HepG2 (cell line): ENCODE results near the gene RPS6KL1. TPM values are rescaled to one million over a fixed set of nuclear protein-coding genes. Genes with fewer than 3 reads are reported as not detected.

ENCODE experiments used
- AGO1 ChIP-seq: fragments of 200-400 bp; formaldehyde crosslinking; IDR thresholded peaks from 2 replicates; pipeline ENCODE4 v1.6.1; 2017; ENCODE audit warnings: mild to moderate bottlenecking, low read depth, low read length, moderate library complexity; ENCODE audit not compliant: poor library complexity, severe bottlenecking
- CHD4 ChIP-seq: fragments of 200-600 bp; sonication (generic); IDR thresholded peaks from 2 replicates; pipeline ENCODE4 v1.7.0; 2017; ENCODE audit warnings: mild to moderate bottlenecking, low read length, borderline replicate concordance
- CSRNP2 ChIP-seq: sonication (generic); formaldehyde crosslinking; conservative IDR thresholded peaks from 2 replicates; pipeline ENCODE4 v1.8.0; 2022; ENCODE audit warnings: low read depth, missing genetic modification reagents
- DR1 ChIP-seq: sonication (generic); formaldehyde crosslinking; IDR thresholded peaks from 2 replicates; pipeline ENCODE4 v1.8.0; 2021; ENCODE audit warnings: mild to moderate bottlenecking, missing genetic modification reagents, inconsistent platforms
- FOXA1 ChIP-seq, 2 experiments: fragments of 450-650 bp in 1 of 2; sonication (generic) in 1 of 2; formaldehyde crosslinking in 1 of 2; IDR thresholded peaks; 2 replicates each; pipeline versions ENCODE4 v1.4.0 to v1.6.1; 2016 to 2020; ENCODE audit warnings: missing genetic modification reagents in 1 of 2
- FOXK2 ChIP-seq: fragments of 450-650 bp; IDR thresholded peaks from 2 replicates; pipeline ENCODE4 v1.6.1; 2016
- HIVEP1 ChIP-seq: sonication (generic); formaldehyde crosslinking; IDR thresholded peaks from 2 replicates; pipeline ENCODE4 v1.4.0; 2020; ENCODE audit warnings: mild to moderate bottlenecking, missing genetic modification reagents
- HNRNPH1 ChIP-seq: fragments of 200-400 bp; formaldehyde crosslinking; optimal IDR thresholded peaks from 2 replicates; pipeline ENCODE3; 2017; ENCODE audit warnings: mild to moderate bottlenecking, low read depth, low read length
- KAT8 ChIP-seq: IDR thresholded peaks from 2 replicates; pipeline ENCODE4 v1.6.1; 2016; ENCODE audit warnings: missing genetic modification reagents, missing compliant biosample characterization
- KMT2B ChIP-seq: IDR thresholded peaks from 2 replicates; pipeline ENCODE4 v1.6.1; 2016; ENCODE audit warnings: missing genetic modification reagents, missing compliant biosample characterization
- NCOA2 ChIP-seq: sonication (generic); formaldehyde crosslinking; IDR thresholded peaks from 2 replicates; pipeline ENCODE4 v1.8.0; 2022; ENCODE audit warnings: inconsistent platforms
- NCOA5 ChIP-seq: sonication (generic); formaldehyde crosslinking; IDR thresholded peaks from 2 replicates; pipeline ENCODE4 v1.4.0; 2020; ENCODE audit warnings: missing genetic modification reagents
- NR1H2 ChIP-seq: sonication (generic); formaldehyde crosslinking; IDR thresholded peaks from 2 replicates; pipeline ENCODE4 v1.8.1; 2022; ENCODE audit warnings: low read depth, missing genetic modification reagents, borderline replicate concordance
- NR2C2 ChIP-seq: sonication (generic); formaldehyde crosslinking; IDR thresholded peaks from 2 replicates; pipeline ENCODE4 v1.4.0; 2020; ENCODE audit warnings: missing genetic modification reagents, mild to moderate bottlenecking, moderate library complexity, borderline replicate concordance
- PHF20 ChIP-seq: sonication (generic); formaldehyde crosslinking; IDR thresholded peaks from 2 replicates; pipeline ENCODE4 v1.5.0; 2020; ENCODE audit warnings: mild to moderate bottlenecking, missing genetic modification reagents
- PHF21A ChIP-seq: sonication (generic); formaldehyde crosslinking; IDR thresholded peaks from 2 replicates; pipeline ENCODE4 v1.5.0; 2020; ENCODE audit warnings: mild to moderate bottlenecking, missing genetic modification reagents
- RELA ChIP-seq: sonication (generic); formaldehyde crosslinking; IDR thresholded peaks from 2 replicates; pipeline ENCODE4 v1.4.0; 2020; ENCODE audit warnings: missing genetic modification reagents
- SMARCE1 ChIP-seq: fragments of 450-650 bp; IDR thresholded peaks from 2 replicates; pipeline ENCODE4 v1.6.1; 2017; ENCODE audit warnings: borderline replicate concordance
- TRIM24 ChIP-seq: sonication (generic); formaldehyde crosslinking; IDR thresholded peaks from 2 replicates; pipeline ENCODE4 v1.8.0; 2022; ENCODE audit warnings: mild to moderate bottlenecking, missing genetic modification reagents
- ZBTB43 ChIP-seq: sonication (generic); formaldehyde crosslinking; conservative IDR thresholded peaks from 2 replicates; pipeline ENCODE4 v1.4.0; 2020; ENCODE audit warnings: missing genetic modification reagents
- ZFX ChIP-seq: sonication (generic); formaldehyde crosslinking; IDR thresholded peaks from 2 replicates; pipeline ENCODE4 v1.4.0; 2020; ENCODE audit warnings: mild to moderate bottlenecking, low read depth, missing genetic modification reagents, moderate library complexity
- ZNF468 ChIP-seq: sonication (generic); formaldehyde crosslinking; IDR thresholded peaks from 2 replicates; pipeline ENCODE4 v1.8.0; 2022; ENCODE audit warnings: mild to moderate bottlenecking, moderate library complexity, missing genetic modification reagents
- polyA plus RNA-seq, 8 experiments: library from polyadenylated mRNA; depleted of rRNA in 3 of 8; stranded (reverse) in 7 of 8; unstranded in 1 of 8; fragments of >200 nt; fragmentation: Illumina TruSeq in 4 of 8; extraction: Trizol in 4 of 8; gene quantifications; 2 replicates each; pipeline versions ENCODE4 v1.2.1 to v1.2.3, GENCODE V29; 2011 to 2016; ENCODE audit warnings: low read depth in 4 of 8, missing spikeins in 1 of 8, mixed read lengths in 1 of 8; ENCODE audit not compliant: insufficient read depth in 1 of 8
- total RNA-seq, 5 experiments: library from RNA; depleted of rRNA; stranded (reverse); fragments of >200 nt; fragmentation: Illumina TruSeq; extraction: Trizol; gene quantifications; 2 replicates each; pipeline ENCODE4 v1.2.3, GENCODE V29; 2016; ENCODE audit warnings: low read depth in 1 of 5
- TF ChIP-seq, protein P1 (sequence below): sonication (generic); formaldehyde crosslinking; IDR thresholded peaks from 2 replicates; pipeline ENCODE4 v1.5.0; 2020; ENCODE audit warnings: missing genetic modification reagents
- TF ChIP-seq, protein P2 (sequence below): sonication (generic); formaldehyde crosslinking; IDR thresholded peaks from 2 replicates; pipeline ENCODE4 v1.4.0; 2020; ENCODE audit warnings: missing genetic modification reagents

RPS6KL1 gene
- total and polyA plus RNA-seq, 2 of the 13 experiments (the other 11 are each of a cell fraction or from before 2014, with no cell fraction given), result 6.5 to 11.5 TPM

GRCh38 chr14:74932401-74932901 lies 9.4 kb upstream of the RPS6KL1 start (continued):
- TF ChIP-seq KAT8 (0 out of 2 replicates have a peak, but pooled peaks have one; percentile 35), HIVEP1 (CRISPR knock-in tag) (no peak), SMARCE1 (no peak), KMT2B (no peak), NR2C2 (CRISPR knock-in tag) (no peak), NCOA5 (no peak), DR1 (CRISPR knock-in tag) (no peak), NCOA2 (CRISPR knock-in tag) (no peak), CHD4 (no peak), CSRNP2 (CRISPR knock-in tag) (no peak), TRIM24 (CRISPR knock-in tag) (no peak), HNRNPH1 (no peak), ZFX (no peak), ZNF468 (CRISPR knock-in tag) (no peak), RELA (CRISPR knock-in tag) (no peak), AGO1 (no peak), FOXA1 (IDR thresholded peaks at IDR 0.05) (no peak), FOXA1 (CRISPR knock-in tag; IDR thresholded peaks at IDR 0.05) (0 out of 2 replicates have a peak, but pooled peaks have one; percentile 17), ZBTB43 (CRISPR knock-in tag) (no peak), PHF21A (no peak), NR1H2 (CRISPR knock-in tag) (no peak), PHF20 (CRISPR knock-in tag) (no peak), FOXK2 (no peak)
- TF ChIP-seq, protein P1, sequence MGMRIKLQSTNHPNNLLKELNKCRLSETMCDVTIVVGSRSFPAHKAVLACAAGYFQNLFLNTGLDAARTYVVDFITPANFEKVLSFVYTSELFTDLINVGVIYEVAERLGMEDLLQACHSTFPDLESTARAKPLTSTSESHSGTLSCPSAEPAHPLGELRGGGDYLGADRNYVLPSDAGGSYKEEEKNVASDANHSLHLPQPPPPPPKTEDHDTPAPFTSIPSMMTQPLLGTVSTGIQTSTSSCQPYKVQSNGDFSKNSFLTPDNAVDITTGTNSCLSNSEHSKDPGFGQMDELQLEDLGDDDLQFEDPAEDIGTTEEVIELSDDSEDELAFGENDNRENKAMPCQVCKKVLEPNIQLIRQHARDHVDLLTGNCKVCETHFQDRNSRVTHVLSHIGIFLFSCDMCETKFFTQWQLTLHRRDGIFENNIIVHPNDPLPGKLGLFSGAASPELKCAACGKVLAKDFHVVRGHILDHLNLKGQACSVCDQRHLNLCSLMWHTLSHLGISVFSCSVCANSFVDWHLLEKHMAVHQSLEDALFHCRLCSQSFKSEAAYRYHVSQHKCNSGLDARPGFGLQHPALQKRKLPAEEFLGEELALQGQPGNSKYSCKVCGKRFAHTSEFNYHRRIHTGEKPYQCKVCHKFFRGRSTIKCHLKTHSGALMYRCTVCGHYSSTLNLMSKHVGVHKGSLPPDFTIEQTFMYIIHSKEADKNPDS, result no peak
- TF ChIP-seq, protein P2, sequence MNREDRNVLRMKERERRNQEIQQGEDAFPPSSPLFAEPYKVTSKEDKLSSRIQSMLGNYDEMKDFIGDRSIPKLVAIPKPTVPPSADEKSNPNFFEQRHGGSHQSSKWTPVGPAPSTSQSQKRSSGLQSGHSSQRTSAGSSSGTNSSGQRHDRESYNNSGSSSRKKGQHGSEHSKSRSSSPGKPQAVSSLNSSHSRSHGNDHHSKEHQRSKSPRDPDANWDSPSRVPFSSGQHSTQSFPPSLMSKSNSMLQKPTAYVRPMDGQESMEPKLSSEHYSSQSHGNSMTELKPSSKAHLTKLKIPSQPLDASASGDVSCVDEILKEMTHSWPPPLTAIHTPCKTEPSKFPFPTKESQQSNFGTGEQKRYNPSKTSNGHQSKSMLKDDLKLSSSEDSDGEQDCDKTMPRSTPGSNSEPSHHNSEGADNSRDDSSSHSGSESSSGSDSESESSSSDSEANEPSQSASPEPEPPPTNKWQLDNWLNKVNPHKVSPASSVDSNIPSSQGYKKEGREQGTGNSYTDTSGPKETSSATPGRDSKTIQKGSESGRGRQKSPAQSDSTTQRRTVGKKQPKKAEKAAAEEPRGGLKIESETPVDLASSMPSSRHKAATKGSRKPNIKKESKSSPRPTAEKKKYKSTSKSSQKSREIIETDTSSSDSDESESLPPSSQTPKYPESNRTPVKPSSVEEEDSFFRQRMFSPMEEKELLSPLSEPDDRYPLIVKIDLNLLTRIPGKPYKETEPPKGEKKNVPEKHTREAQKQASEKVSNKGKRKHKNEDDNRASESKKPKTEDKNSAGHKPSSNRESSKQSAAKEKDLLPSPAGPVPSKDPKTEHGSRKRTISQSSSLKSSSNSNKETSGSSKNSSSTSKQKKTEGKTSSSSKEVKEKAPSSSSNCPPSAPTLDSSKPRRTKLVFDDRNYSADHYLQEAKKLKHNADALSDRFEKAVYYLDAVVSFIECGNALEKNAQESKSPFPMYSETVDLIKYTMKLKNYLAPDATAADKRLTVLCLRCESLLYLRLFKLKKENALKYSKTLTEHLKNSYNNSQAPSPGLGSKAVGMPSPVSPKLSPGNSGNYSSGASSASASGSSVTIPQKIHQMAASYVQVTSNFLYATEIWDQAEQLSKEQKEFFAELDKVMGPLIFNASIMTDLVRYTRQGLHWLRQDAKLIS (CRISPR knock-in tag), result no peak
